DOHH2 (cell line): ENCODE results near the gene TMEM184A.

Experiments
- CTCF ChIP-seq: fragments of 200-600 bp; sonication (generic); IDR thresholded peaks from one replicate; pipeline ENCODE4 v1.5.1; 2014; ENCODE audit warnings: antibody characterized with exemption, mild to moderate bottlenecking, low read depth, low read length; ENCODE audit not compliant: poor library complexity, severe bottlenecking
- EZH2phosphoT487 ChIP-seq: fragments of 200-600 bp; sonication (generic); IDR thresholded peaks from 2 replicates; pipeline ENCODE4 v1.6.1; 2017; ENCODE audit warnings: borderline replicate concordance, mild to moderate bottlenecking, antibody characterized with exemption, low read length, moderate library complexity, mixed read lengths

GRCh38 chr7:1531263-1531978 lies 24.6 kb downstream of the TMEM184A start:
- TF ChIP-seq CTCF (no peak), EZH2phosphoT487 (no peak)
